ENCODE data around the gene PGM1.

Gene PGM1

DNA sequence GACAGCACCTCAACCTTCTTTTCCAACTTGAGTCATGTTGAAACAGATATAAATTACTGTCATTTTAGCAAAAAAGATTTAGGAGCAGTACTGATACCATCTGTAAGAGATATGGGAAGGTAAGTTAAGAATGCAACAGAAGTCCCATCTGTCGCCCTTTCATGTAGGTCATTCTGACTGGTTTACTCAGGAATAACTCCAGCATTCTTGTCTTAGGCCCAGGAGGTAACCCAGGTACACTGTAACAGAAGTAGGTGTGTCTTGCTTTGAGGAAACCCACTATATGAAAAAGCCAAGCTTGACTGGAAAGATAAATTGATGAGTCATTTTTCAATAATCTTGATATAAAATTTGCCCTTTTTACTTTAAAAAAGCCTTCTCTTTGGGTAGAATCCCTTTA, 35.4 kb downstream of the PGM1 start:
- no peak overlapping the region for H3K4me3 ChIP-seq (replicated peaks; ENCODE audit: low read depth, low read length)
- H3K27me3 ChIP-seq (replicated peaks; ENCODE audit: control insufficient read depth, insufficient read depth, low read length), result no peaks in the 10 kb centered on the region

DNA sequence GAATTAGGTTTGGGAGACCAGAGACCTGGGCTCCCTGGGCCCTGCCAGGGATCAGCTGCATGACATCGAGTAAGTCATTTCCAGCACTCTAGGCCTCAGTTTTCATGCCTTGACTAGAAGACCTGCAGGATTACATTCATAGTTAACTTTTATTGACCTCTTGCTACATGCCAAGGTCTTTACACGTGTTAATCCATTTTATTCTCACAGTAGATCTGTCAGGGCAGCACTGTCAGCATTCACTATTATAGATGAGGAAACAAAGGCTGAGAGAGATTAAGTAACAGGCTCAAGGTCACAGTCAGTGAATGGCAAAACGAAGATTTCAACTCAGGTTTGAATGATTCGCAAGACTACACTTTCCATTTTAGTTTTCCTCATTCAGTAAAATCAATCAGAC, 37.0 kb downstream of the PGM1 start:
- TF ChIP-seq, protein P1, sequence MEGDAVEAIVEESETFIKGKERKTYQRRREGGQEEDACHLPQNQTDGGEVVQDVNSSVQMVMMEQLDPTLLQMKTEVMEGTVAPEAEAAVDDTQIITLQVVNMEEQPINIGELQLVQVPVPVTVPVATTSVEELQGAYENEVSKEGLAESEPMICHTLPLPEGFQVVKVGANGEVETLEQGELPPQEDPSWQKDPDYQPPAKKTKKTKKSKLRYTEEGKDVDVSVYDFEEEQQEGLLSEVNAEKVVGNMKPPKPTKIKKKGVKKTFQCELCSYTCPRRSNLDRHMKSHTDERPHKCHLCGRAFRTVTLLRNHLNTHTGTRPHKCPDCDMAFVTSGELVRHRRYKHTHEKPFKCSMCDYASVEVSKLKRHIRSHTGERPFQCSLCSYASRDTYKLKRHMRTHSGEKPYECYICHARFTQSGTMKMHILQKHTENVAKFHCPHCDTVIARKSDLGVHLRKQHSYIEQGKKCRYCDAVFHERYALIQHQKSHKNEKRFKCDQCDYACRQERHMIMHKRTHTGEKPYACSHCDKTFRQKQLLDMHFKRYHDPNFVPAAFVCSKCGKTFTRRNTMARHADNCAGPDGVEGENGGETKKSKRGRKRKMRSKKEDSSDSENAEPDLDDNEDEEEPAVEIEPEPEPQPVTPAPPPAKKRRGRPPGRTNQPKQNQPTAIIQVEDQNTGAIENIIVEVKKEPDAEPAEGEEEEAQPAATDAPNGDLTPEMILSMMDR (IDR thresholded peaks at IDR 0.05; ENCODE audit: insufficient read depth, low read length, poor library complexity, severe bottlenecking), result no peak
- no peak for DNase-seq (ENCODE audit: extremely low read depth, insufficient read length)
- peaks cover 12% of the 10 kb centered on the region for H3K36me3 ChIP-seq (ENCODE audit: control insufficient read depth, insufficient read depth, low read length)
- H3K4me3 ChIP-seq (replicated peaks; ENCODE audit: low read depth, low read length), result no peak overlapping the region
- no peaks in the 10 kb centered on the region for H3K27me3 ChIP-seq (replicated peaks; ENCODE audit: control insufficient read depth, insufficient read depth, low read length)

More for the DNA sequence above, 35.4 kb downstream of the PGM1 start:
- no peak for DNase-seq (ENCODE audit: extremely low read depth, insufficient read length)
- H3K36me3 ChIP-seq (ENCODE audit: control insufficient read depth, insufficient read depth, low read length), result peaks cover 9% of the 10 kb centered on the region
- TF ChIP-seq, protein P1 (IDR thresholded peaks at IDR 0.05; ENCODE audit: insufficient read depth, low read length, poor library complexity, severe bottlenecking), result no peak

DNA sequence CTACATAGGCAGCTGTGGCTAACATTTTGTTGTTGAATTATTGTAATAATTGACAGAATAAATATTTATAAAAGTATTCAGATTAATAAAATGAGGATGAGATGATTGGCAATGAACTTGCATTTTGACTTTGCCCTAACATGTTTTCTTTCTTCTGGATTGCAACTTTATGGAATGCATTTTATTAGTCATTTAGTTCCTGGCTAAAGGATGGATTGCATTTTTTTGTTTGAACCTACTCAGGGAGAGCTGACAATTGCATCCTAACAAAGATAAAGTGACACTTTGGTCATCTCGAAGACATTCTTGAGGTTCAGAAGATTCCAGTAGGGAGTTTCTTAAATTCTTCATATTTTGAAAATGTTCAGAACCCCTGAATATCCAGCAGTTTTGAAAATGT, 37.5 kb downstream of the PGM1 start:
- Histone ChIP-seq H3K4me3 (replicated peaks; ENCODE audit: low read depth, low read length) (no peak overlapping the region), H3K27me3 (replicated peaks; ENCODE audit: control insufficient read depth, insufficient read depth, low read length) (no peaks in the 10 kb centered on the region), H3K36me3 (ENCODE audit: control insufficient read depth, insufficient read depth, low read length) (peaks cover 12% of the 10 kb centered on the region)
- TF ChIP-seq, protein P1 (IDR thresholded peaks at IDR 0.05; ENCODE audit: insufficient read depth, low read length, poor library complexity, severe bottlenecking), result no peak
- no peak for DNase-seq (ENCODE audit: extremely low read depth, insufficient read length)

DNA sequence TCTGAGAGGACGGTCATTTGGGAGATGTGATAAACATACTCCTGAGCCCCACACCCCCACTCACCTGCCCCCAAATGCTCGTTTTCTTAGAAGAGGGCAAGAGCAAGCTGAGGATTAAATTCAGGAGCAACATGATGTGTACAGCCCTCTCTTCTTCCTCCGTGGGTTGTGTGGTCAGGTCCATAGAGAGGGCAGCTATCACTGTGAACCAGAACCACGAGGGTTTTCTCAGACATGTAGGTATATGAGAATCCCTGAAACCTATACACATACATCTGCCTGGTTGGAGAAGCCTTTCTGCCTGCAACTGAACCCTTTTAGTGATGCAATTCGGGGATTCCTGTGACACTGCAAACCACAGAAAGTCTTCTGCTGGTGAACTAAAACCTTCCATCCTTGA, 38.9 kb downstream of the PGM1 start:
- peaks cover 14% of the 10 kb centered on the region for H3K36me3 ChIP-seq (ENCODE audit: control insufficient read depth, insufficient read depth, low read length)
- no peaks in the 10 kb centered on the region for H3K27me3 ChIP-seq (replicated peaks; ENCODE audit: control insufficient read depth, insufficient read depth, low read length)
- TF ChIP-seq, protein P1 (IDR thresholded peaks at IDR 0.05; ENCODE audit: insufficient read depth, low read length, poor library complexity, severe bottlenecking), result no peak
- no peak overlapping the region for H3K4me3 ChIP-seq (replicated peaks; ENCODE audit: low read depth, low read length)
- DNase-seq (ENCODE audit: extremely low read depth, insufficient read length), result no peak

DNA sequence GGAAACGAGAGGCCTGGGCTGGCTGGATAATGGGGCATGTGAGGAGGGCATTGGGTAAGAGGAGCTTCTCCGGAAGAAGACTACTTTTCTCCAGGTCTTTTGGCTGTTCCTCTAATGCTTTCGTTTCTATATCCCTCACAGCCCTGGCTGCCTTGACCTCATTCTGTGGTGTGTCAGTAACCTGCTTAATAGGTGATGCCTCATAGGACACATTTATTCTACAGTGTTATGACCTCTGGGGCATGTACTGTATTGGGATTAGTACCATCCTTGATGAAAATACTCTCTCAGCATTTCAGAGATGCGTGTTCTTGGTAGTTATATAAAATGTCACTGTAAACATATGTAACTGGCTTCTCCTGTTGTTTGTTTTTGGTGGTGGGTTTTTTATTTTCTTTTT, 40.1 kb downstream of the PGM1 start:
- H3K4me3 ChIP-seq (replicated peaks; ENCODE audit: low read depth, low read length), result no peak overlapping the region
- DNase-seq (ENCODE audit: extremely low read depth, insufficient read length), result no peak
- TF ChIP-seq, protein P1 (IDR thresholded peaks at IDR 0.05; ENCODE audit: insufficient read depth, low read length, poor library complexity, severe bottlenecking), result no peak
- H3K36me3 ChIP-seq (ENCODE audit: control insufficient read depth, insufficient read depth, low read length), result peaks cover 14% of the 10 kb centered on the region
- H3K27me3 ChIP-seq (replicated peaks; ENCODE audit: control insufficient read depth, insufficient read depth, low read length), result no peaks in the 10 kb centered on the region

DNA sequence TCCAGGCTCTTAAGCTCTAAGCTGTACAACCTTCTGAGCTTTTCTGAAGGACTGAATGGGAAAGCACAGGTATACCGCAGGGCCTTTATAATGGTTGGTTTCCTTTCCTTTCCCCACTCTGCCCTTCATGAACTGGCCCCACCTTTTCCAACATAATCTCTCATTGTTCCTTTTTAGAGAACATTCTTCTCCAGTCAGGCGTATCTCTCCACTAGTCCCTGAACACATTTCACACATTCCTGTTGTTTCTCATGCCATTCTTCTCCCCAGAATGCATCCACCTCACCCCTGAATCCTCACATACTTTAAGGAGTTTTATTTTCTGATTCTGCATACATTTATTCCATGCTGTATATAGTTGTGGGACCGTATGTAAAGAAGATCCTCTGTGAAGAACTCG, 41.3 kb downstream of the PGM1 start:
- no peak for DNase-seq (ENCODE audit: extremely low read depth, insufficient read length)
- TF ChIP-seq, protein P1 (IDR thresholded peaks at IDR 0.05; ENCODE audit: insufficient read depth, low read length, poor library complexity, severe bottlenecking), result no peak
- H3K4me3 ChIP-seq (replicated peaks; ENCODE audit: low read depth, low read length), result no peak overlapping the region
- H3K27me3 ChIP-seq (replicated peaks; ENCODE audit: control insufficient read depth, insufficient read depth, low read length), result no peaks in the 10 kb centered on the region
- H3K36me3 ChIP-seq (ENCODE audit: control insufficient read depth, insufficient read depth, low read length), result peaks cover 15% of the 10 kb centered on the region

All from GM06990 (cell line).